HepG2 (cell line): ENCODE data around the gene OST4. TPM values are rescaled to one million over a fixed set of nuclear protein-coding genes. Genes with fewer than 3 reads are reported as not detected.

Experiments used
- ATF1 ChIP-seq: IDR thresholded peaks from 2 replicates; pipeline ENCODE4 v1.6.1; 2016; ENCODE audit warnings: mild to moderate bottlenecking, control low read depth
- ELF4 ChIP-seq: sonication (generic); formaldehyde crosslinking; IDR thresholded peaks from 2 replicates; pipeline ENCODE4 v1.5.0; 2020; ENCODE audit warnings: missing genetic modification reagents, mild to moderate bottlenecking, moderate library complexity, borderline replicate concordance
- FOXP1 ChIP-seq, 2 experiments: fragments of 450-650 bp in 1 of 2; IDR thresholded peaks; 2 replicates each; pipeline ENCODE4 v1.6.1; 2017 to 2018; ENCODE audit warnings: antibody characterized with exemption in 1 of 2
- MAZ ChIP-seq, 2 experiments: sonication (generic) in 1 of 2; formaldehyde crosslinking in 1 of 2; IDR thresholded peaks; 2 replicates each; pipeline versions ENCODE4 v1.5.0 to v1.6.1; 2012 to 2020; ENCODE audit warnings: low read depth in 2 of 2, mild to moderate bottlenecking in 2 of 2, borderline replicate concordance in 1 of 2, improper control_type of control experiment in 1 of 2, low read length in 1 of 2, missing genetic modification reagents in 1 of 2, moderate library complexity in 1 of 2
- NFE2L2 ChIP-seq: fragments of 150-350 bp; IDR thresholded peaks from 2 replicates; pipeline ENCODE4 v1.6.1; 2014; ENCODE audit warnings: low read length
- NFYC ChIP-seq: IDR thresholded peaks from 2 replicates; pipeline ENCODE4 v1.6.1; 2016; ENCODE audit warnings: missing genetic modification reagents, missing compliant biosample characterization
- TRIM24 ChIP-seq: sonication (generic); formaldehyde crosslinking; IDR thresholded peaks from 2 replicates; pipeline ENCODE4 v1.8.0; 2022; ENCODE audit warnings: mild to moderate bottlenecking, missing genetic modification reagents
- U2AF2 ChIP-seq: fragments of 200-400 bp; formaldehyde crosslinking; IDR thresholded peaks from 2 replicates; pipeline ENCODE4 v1.6.1; 2017; ENCODE audit warnings: low read depth, mild to moderate bottlenecking, low read length
- YEATS2 ChIP-seq: sonication (generic); formaldehyde crosslinking; IDR thresholded peaks from 2 replicates; pipeline ENCODE4 v1.4.0; 2020; ENCODE audit warnings: missing genetic modification reagents, borderline replicate concordance
- ZNF891 ChIP-seq: sonication (generic); formaldehyde crosslinking; IDR thresholded peaks from 2 replicates; pipeline ENCODE4 v1.5.0; 2020; ENCODE audit warnings: mild to moderate bottlenecking, missing genetic modification reagents
- polyA plus RNA-seq, 8 experiments: library from polyadenylated mRNA; depleted of rRNA in 3 of 8; stranded (reverse) in 7 of 8; unstranded in 1 of 8; fragments of >200 nt; fragmentation: Illumina TruSeq in 4 of 8; extraction: Trizol in 4 of 8; gene quantifications; 2 replicates each; pipeline versions ENCODE4 v1.2.1 to v1.2.3, GENCODE V29; 2011 to 2016; ENCODE audit warnings: low read depth in 4 of 8, missing spikeins in 1 of 8, mixed read lengths in 1 of 8; ENCODE audit not compliant: insufficient read depth in 1 of 8
- total RNA-seq, 5 experiments: library from RNA; depleted of rRNA; stranded (reverse); fragments of >200 nt; fragmentation: Illumina TruSeq; extraction: Trizol; gene quantifications; 2 replicates each; pipeline ENCODE4 v1.2.3, GENCODE V29; 2016; ENCODE audit warnings: low read depth in 1 of 5
- TF ChIP-seq, protein P1 (sequence below), 2 experiments: sonication (generic) in 1 of 2; formaldehyde crosslinking in 1 of 2; IDR thresholded peaks; 2 replicates each; pipeline versions ENCODE4 v1.6.1 to v1.9.0; 2014 to 2022; ENCODE audit warnings: antibody characterized with exemption in 1 of 2, borderline replicate concordance in 1 of 2, inconsistent platforms in 1 of 2, low read depth in 1 of 2, missing genetic modification reagents in 1 of 2
- TF ChIP-seq, protein P2 (sequence below): IDR thresholded peaks from 2 replicates; pipeline ENCODE4 v1.6.1; 2016; ENCODE audit warnings: control low read depth
- TF ChIP-seq, protein P3 (sequence below): sonication (generic); formaldehyde crosslinking; IDR thresholded peaks from 2 replicates; pipeline ENCODE4 v1.5.0; 2020; ENCODE audit warnings: missing genetic modification reagents
- TF ChIP-seq, protein P4 (sequence below): sonication (generic); formaldehyde crosslinking; IDR thresholded peaks from 2 replicates; pipeline ENCODE4 v1.4.0; 2020; ENCODE audit warnings: missing genetic modification reagents
- TF ChIP-seq, protein P5 (sequence below): IDR thresholded peaks from 2 replicates; pipeline ENCODE4 v1.6.1; 2016; ENCODE audit warnings: missing compliant biosample characterization, missing genetic modification reagents, borderline replicate concordance

The OST4 gene
- total and polyA plus RNA-seq, 2 of the 13 experiments (the other 11 are each of a cell fraction or from before 2014, with no cell fraction given), result 498 to 584 TPM

DNA sequence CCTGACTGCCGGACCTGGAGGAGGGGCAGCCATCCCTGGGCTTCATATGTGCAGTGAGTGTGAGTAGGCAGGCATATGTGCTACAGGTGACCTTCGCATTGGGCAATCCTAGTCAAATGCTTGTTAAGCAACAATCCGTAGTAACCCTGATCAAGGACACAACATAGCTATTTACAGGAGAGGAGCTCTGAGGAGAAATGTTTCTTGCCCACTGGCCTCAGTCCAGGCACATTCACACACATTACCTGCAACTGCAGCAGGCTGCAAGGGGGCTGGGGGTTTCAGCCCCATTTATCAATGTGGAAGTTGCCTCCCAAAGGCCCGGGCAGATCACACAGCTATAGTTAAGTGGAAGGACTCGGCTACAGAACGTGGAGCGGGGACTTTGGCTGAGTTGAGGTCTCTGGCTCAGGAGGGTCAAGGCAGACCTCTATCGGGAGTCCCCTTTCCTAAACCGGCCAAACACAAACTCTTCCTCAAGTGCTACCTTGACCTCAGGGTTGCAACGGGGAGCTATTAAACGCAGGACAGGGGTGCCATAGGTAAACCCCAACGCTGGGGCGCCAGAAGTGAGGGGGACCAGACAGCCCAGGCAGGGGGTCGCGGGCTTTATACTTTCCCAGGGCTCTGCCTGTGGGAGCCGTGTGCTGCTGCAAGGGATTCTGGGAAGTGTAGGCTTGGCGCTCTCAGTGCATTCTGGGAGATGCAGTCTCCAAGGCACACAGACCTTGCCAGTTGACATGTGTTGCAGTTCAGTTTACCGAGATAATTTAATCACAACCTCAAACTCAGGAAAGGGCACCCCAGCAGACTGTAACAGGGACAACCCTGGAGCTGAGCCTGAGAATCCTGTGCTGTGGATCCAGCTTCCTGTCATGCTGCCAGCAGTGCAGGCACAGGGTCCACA, 24.5 kb upstream of the OST4 start (continued):
- TF ChIP-seq, protein P1, sequence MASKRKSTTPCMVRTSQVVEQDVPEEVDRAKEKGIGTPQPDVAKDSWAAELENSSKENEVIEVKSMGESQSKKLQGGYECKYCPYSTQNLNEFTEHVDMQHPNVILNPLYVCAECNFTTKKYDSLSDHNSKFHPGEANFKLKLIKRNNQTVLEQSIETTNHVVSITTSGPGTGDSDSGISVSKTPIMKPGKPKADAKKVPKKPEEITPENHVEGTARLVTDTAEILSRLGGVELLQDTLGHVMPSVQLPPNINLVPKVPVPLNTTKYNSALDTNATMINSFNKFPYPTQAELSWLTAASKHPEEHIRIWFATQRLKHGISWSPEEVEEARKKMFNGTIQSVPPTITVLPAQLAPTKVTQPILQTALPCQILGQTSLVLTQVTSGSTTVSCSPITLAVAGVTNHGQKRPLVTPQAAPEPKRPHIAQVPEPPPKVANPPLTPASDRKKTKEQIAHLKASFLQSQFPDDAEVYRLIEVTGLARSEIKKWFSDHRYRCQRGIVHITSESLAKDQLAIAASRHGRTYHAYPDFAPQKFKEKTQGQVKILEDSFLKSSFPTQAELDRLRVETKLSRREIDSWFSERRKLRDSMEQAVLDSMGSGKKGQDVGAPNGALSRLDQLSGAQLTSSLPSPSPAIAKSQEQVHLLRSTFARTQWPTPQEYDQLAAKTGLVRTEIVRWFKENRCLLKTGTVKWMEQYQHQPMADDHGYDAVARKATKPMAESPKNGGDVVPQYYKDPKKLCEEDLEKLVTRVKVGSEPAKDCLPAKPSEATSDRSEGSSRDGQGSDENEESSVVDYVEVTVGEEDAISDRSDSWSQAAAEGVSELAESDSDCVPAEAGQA (IDR thresholded peaks at IDR 0.05; ENCODE audit: low read depth), result peak; percentile 63; the same call in 1 of the 2 replicates
- TF ChIP-seq, protein P1 (CRISPR knock-in tag; IDR thresholded peaks at IDR 0.05; ENCODE audit: borderline replicate concordance), result no peak
- TF ChIP-seq, protein P2, sequence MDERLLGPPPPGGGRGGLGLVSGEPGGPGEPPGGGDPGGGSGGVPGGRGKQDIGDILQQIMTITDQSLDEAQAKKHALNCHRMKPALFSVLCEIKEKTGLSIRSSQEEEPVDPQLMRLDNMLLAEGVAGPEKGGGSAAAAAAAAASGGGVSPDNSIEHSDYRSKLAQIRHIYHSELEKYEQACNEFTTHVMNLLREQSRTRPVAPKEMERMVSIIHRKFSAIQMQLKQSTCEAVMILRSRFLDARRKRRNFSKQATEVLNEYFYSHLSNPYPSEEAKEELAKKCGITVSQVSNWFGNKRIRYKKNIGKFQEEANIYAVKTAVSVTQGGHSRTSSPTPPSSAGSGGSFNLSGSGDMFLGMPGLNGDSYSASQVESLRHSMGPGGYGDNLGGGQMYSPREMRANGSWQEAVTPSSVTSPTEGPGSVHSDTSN, result no peak
- peak; percentile 84 for TF ChIP-seq FOXP1 (IDR thresholded peaks at IDR 0.05)
- TF ChIP-seq FOXP1 (CRISPR knock-in tag; IDR thresholded peaks at IDR 0.05), result peak; percentile 96
- TF ChIP-seq TRIM24 (CRISPR knock-in tag), result peak; percentile 45; the same call in 1 of the 2 replicates
- peak; percentile 8; the same call in 1 of the 2 replicates for TF ChIP-seq ZNF891
- TF ChIP-seq, protein P3, sequence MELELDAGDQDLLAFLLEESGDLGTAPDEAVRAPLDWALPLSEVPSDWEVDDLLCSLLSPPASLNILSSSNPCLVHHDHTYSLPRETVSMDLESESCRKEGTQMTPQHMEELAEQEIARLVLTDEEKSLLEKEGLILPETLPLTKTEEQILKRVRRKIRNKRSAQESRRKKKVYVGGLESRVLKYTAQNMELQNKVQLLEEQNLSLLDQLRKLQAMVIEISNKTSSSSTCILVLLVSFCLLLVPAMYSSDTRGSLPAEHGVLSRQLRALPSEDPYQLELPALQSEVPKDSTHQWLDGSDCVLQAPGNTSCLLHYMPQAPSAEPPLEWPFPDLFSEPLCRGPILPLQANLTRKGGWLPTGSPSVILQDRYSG (CRISPR knock-in tag), result peak; percentile 69; the same call in 1 of the 2 replicates
- TF ChIP-seq, protein P4, sequence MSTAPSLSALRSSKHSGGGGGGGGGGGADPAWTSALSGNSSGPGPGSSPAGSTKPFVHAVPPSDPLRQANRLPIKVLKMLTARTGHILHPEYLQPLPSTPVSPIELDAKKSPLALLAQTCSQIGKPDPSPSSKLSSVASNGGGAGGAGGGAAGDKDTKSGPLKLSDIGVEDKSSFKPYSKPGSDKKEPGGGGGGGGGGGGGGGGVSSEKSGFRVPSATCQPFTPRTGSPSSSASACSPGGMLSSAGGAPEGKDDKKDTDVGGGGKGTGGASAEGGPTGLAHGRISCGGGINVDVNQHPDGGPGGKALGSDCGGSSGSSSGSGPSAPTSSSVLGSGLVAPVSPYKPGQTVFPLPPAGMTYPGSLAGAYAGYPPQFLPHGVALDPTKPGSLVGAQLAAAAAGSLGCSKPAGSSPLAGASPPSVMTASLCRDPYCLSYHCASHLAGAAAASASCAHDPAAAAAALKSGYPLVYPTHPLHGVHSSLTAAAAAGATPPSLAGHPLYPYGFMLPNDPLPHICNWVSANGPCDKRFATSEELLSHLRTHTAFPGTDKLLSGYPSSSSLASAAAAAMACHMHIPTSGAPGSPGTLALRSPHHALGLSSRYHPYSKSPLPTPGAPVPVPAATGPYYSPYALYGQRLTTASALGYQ (CRISPR knock-in tag), result no peak
- TF ChIP-seq ATF1, result no peak
- TF ChIP-seq MAZ (IDR thresholded peaks at IDR 0.05; ENCODE audit: borderline replicate concordance, low read depth, low read length), result peak; percentile 59; the same call in 1 of the 2 replicates
- TF ChIP-seq MAZ (CRISPR knock-in tag; IDR thresholded peaks at IDR 0.05; ENCODE audit: low read depth), result peak; percentile 63; the same call in 1 of the 2 replicates
- 0 out of 2 replicates have a peak, but pooled peaks have one; percentile 42 for TF ChIP-seq U2AF2
- 0 out of 2 replicates have a peak, but pooled peaks have one; percentile 64 for TF ChIP-seq YEATS2
- TF ChIP-seq, protein P5, sequence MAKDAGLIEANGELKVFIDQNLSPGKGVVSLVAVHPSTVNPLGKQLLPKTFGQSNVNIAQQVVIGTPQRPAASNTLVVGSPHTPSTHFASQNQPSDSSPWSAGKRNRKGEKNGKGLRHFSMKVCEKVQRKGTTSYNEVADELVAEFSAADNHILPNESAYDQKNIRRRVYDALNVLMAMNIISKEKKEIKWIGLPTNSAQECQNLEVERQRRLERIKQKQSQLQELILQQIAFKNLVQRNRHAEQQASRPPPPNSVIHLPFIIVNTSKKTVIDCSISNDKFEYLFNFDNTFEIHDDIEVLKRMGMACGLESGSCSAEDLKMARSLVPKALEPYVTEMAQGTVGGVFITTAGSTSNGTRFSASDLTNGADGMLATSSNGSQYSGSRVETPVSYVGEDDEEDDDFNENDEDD (CRISPR knock-in tag), result peak; percentile 67; the same call in 1 of the 2 replicates
- no peak; the same call in 1 of the 2 replicates for TF ChIP-seq NFYC
- no peak for TF ChIP-seq ELF4
- 0 out of 2 replicates have a peak, but pooled peaks have one; percentile 16 for TF ChIP-seq NFE2L2
